Ramos (cell line): ENCODE measurements around the gene ENKD1.
"Not testable (repeated sequence)": the region's sequence is repeated elsewhere in the genome, so short reads cannot be mapped to it uniquely, and the experiment has no call there.

Source experiments
- in situ Hi-C: fragments of 300-500 bp; cut with MboI; formaldehyde crosslinking; loops from one replicate; pipeline ENCODE4 v1.14.3; 2022; ENCODE audit warnings: low sequenced_read_pairs; ENCODE audit not compliant: unreplicated experiment

Gene ENKD1, protein sequence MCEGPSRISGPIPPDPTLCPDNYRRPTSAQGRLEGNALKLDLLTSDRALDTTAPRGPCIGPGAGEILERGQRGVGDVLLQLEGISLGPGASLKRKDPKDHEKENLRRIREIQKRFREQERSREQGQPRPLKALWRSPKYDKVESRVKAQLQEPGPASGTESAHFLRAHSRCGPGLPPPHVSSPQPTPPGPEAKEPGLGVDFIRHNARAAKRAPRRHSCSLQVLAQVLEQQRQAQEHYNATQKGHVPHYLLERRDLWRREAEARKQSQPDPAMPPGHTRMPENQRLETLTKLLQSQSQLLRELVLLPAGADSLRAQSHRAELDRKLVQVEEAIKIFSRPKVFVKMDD

DNA sequence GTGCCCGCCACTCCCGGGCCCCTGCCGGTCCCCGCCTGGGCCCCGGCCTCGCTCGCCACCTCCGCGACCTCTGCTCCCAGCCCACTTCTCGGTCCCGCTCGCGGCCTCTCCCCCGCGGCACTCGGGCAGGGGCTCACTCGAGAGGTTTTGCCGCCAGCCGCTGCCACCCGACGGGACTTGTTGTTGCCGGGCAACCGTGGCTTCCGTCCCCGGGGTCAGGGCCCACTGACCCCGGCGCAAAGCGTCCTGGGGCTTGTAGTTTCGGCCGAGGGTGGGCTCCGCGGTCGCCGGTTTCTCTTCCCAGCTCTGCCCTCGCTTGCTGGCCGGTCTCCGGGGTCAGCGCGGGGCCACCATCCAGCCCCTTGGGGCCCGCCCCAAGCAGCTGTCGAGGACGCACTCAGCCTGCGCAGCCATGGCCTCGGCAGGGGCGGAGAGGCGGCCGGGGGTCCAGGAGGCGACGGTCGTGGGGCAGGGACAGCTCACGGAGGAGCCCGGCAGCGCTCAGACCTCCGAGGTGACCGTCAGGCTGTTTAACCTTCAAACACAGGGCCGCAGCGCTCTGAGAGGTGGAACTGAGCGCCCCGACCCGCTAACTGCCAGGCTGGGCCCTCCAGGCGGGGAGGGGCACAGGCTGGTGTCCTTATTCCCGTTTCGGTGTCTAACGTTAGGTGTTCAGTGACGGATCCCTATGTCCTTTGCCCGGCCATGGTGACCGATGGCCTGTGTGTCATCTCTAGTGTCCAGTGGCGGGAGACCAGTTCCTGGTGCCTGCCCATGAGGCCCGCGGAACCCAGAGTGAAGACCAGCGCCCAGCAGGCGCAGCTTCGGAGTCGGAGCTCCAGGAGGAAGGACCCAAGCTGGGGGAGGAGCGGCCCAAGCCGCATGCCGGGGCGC, at the start of gene ENKD1, which contains the start of gene C16orf86:
ENKD1 (minus strand) TSS at position 192 of the 894 bp plus-strand sequence. CDS start 308 bp downstream, outside the sequence.
C16orf86 (plus strand) TSS at position 256 of the 894 bp plus-strand sequence; CDS start at position 413, 157 bp downstream.
- in situ Hi-C loops = no loop called here

DNA sequence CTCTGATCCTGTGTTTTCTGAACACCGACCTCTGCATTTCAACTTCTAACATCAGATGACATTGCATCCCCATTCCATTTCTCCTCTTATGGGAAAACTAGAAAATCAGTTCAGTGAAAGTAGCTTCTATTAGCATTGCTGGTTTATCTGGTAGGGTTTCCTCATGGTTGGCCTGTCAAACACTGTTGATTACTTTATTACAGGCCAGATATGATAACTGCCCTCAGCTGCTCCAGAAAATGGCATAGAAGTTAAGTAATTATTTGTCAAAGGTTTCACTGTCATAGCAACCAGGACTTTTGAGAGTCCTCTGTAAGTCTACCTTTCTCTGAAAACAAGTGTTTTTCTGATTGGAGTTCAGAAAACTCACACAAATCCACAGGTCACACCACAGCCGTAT, 49.5 kb upstream of the ENKD1 start:
- in situ Hi-C loops = no loop called here

DNA sequence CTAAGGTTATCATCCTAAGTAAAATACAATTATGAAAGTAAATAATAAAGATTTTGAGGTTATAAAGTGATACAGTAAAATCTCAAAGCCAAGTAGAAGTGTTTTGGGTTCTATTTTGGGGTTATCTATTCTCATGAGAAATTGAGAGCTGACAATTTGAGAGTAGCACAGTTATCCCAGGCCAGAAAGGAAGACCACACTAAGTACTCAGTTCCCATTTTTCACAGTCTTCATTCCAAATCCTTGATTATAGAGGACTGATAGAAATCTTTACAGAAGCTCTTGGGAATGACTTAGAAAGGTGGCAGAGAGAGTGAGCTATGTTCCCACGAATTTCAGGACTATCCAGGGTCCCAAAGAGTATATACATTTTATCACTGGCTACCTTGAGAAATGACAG, 48.0 kb upstream of the ENKD1 start:
- in situ Hi-C loops = no loop called here

DNA sequence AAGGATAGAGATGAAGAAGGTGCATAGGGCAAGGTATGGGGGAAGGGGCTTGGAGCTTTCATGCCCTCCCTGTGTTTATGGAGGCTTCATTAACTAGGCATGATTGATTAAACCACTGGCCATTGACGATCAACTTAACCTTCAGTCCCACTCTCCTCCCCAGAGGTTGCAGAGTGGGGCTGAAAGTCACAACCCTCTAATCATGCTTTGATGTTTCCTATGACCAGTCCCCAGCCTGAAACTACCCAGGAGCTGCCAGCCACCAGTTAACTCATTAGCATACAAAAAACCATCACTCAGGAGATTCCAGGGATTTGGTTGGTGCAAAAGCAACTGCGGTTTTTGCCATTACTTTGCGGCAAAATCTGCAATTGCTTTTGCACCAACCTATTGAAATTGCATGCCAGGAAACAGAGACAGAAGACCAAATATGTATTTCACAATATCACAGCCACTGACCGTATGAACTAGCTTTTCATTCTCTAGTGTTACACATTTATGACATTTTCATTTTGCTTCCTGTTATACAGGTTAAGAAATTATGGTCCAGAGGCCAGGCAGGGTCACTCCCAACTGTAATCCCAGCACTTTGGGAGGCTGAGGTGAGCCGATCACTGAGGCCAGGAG, 47.2 kb upstream of the ENKD1 start:
- in situ Hi-C loops = no loop called here

DNA sequence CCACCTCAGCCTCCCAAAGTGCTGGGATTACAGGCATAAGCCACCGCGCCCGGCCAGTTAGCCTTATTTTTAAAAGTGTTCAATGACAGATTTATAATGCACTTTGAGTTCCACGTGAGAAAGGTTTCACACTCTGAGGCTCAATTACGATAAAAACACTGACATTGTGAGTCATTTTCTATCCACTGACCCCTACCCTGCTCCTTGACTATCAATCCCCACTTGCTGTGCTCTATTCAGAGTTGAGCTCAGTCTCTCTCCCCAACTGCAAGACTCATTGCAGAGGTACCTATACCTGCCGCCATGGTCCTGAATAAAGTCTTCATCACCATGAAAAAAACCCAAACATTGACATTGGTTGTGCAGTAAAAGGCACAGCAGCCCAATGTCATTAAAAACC, 44.1 kb upstream of the ENKD1 start:
- in situ Hi-C loops = no loop called here

DNA sequence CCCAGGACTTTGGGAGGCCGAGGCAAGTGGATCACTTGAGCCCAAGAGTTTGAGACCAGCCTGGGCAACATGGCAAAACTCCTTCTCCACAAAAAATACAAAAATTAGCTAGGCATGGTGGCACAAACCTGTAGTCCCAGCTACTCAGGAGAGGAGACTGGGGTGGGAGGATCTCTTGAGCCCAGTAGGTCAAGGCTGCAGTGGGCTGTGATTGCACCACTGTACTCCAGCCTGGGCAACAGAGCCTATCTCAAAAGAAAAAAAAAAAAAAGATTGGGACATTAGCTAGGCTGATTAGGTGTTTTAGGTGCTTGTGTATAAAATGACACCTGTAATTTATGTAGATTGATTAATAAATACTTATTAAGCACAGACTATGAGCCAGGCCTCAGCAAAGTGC, 42.5 kb upstream of the ENKD1 start:
- in situ Hi-C loops = no loop called here

DNA sequence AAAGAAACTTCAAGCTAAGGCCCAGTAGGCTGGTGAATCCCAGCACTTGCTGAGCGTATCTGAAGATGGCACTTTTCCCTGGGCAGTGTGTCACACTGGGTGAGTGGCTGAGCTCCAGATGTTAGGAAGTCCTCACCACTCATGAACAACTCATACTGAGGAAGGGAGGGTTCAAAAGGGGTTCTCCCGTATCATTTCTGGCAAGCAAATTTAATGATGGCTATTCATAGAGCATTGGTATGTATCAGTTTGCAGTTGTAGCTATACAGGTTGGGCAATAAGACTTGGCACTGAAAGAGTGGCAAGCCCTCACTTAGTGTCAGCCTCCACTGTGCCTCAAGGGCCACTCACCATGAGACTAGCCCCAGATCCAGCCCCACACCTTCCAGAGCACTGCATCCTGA, 41.8 kb upstream of the ENKD1 start:
- in situ Hi-C loops = no loop called here

DNA sequence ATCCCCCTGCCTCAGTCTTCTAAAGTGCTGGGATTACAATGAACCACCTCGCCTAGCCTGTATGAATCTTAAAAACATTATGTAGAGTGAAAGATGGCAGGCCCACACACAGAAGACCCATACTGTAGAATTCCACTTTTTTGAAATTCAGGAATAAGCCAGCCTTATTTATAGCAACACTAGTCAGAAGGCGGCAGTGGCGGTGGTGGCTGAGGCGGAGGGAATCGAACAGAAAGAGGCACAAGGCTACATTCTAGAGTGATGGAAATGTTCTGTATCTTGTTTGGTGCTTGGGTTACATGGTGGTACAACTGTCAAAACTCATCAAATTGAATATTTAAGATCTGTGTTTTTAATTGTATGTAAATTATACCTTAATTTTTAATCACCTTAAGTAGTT, 41.2 kb upstream of the ENKD1 start:
- in situ Hi-C loops = no loop called here

DNA sequence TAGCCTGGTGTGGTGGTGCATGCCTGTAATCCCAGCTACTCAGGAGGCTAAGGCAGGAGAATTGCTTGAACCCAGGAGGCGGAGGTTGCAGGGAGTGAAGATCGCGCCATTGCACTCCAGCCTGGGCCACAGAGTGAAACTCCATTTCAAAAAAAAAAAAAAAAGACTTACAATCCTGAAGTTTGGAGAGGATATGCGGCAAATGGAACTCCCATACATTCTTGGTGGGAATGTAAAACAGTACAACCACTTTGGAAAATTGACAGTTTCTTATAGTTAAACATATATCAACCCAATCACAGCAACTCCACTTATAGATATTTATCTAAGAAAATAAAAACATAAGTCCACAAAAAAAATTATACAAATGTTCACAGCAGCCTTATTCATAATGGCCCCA, 40.7 kb upstream of the ENKD1 start:
- in situ Hi-C loops = no loop called here

DNA sequence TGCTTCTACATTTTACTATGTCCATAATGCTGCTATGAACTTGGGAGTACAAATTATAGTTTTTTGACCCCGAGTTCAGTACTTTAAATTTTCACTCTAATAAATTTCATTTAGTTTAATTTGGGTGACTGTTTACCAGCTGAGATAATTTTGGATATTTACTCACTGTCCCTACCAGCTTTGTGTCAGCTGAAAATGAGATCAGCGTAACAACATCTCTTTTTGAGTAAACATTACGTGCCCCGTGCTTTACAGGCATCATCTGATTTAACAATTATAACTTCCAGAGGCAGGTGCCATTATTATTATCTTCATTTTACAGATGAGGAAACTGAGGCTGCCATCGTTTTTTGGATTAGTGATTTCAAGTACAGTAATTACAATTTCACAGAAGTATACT, 37.6 kb upstream of the ENKD1 start:
- in situ Hi-C loops = no loop called here

DNA sequence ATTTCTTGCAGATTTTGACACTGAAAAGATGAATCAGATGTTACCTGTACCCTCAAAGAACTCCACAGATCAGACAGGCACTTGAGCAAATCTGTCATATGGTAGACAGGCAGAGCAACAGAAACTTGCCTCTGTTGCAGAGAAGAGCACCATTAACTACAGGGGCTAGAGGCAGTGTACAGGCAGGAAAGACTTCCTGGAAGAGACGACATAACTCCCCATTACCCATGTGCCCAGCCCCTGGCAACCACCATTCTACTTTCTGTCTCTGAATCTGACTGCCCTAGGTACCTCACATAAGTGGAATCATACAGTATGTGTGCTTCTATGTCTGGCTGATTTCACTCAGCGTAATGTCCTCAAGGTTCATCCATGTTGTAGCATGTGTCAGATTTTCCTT, 37.1 kb upstream of the ENKD1 start:
- in situ Hi-C loops = no loop called here

DNA sequence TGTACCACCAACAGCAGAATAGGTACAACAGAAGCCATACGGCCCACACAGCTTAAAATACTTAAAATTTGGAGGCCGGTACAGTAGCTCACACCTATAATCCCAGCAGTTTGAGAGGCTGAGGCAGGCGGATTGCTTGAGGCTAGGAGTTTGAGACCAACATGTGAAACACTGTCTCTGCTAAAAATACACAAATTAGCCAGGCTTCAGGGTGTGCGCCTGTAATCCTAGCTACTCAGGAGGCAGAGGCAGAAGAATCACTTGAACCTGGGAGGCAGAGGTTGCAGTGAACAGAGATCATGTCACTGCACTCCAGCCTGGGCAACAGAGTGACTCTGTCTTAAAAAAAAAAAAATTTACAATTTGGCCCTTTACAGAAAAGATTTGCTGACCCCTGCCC, 35.6 kb upstream of the ENKD1 start:
- in situ Hi-C loops = no loop called here

DNA sequence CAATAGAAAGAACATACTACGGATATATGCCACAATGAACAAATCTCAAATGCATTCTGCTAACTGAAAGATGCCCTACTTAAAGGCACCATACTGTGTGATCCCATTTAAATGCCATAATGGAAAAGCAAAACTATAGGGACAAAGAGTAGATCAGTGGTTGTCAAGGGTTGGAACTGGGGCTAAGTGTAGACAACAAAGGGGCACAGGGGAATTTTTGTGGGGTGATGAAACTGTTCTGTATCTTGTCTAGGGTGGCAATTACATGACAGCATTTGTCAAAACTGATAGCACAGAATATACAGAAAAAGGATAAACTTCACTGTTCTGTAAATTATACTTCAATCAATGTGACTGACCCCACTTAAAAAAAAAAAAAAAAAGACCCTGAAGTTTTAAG, 34.9 kb upstream of the ENKD1 start:
- in situ Hi-C loops = no loop called here

DNA sequence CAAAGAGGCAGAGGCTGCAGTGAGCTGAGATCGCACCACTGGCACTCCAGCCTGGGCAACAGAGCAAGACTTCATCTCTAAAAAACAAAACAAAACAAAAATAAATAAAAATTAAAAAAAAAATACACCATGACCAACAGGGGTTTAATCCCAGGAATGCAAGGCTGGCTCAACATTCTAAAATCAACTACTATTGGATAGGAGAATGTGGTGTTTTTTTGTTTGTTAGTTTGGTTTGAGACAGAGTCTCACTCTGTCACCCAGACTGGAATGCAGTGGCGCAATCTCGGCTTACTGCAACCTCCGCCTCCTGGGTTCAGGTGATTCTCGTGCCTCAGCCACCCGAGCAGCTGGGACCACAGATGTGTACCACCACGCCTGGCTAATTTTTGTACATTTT, 32.7 kb upstream of the ENKD1 start:
- in situ Hi-C loops = no loop called here

DNA sequence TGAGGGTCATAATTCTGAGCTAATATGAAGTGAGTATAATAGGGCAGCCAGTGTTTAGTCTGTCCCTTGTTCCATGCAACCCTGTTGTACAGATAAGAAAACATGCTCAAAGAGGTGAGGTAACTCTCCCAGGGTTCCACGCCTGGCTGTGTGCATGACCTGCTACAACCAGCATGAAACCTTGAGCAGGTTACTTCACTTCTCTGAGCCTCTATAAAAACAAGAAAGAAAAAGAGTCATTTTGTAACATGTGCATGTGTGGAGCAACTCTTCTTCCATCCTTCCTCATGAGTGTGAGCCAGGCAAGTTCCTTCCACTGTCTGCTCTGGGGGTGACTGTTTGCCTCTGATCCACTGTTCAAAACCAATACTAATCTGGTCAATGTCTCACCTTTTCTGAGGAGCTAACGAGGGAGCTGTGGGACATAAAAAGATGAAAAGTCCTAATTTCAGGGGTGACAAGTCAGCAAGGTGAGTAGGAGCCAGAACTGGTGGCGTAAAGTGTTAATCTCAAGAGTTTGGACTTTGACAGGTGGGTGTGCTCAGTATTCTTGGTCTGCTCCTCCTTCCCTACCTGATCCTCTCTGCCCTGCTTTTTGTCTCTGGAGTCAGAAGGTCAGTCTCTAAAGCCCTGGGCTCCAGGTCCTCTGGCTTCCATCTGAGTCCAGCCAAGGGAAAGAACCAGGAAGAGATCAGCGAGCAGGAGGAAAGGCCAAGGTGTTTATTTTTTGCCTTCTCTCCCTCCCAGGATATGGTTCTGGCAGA, 31.1 kb upstream of the ENKD1 start:
- in situ Hi-C loops = no loop called here

DNA sequence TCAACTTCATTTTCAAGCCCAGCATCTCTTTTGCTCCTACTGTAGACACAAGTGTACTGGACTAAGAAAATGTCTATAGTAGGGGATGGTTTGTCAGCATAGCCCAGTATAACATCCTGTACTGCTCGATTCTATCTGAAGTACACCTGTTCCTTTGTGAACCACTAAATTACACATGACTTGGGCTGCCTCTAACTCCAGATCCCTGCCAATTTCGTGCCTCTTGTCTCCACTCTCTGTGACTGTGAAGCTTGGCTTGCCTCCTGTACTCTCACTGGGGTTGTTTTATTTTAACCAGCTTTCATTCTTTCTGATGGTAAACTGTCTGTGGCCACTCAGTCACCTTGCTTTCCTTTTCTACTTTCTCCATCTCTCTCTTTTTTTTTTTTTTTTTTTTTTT, 28.1 kb upstream of the ENKD1 start:
- in situ Hi-C loops = no loop called here

DNA sequence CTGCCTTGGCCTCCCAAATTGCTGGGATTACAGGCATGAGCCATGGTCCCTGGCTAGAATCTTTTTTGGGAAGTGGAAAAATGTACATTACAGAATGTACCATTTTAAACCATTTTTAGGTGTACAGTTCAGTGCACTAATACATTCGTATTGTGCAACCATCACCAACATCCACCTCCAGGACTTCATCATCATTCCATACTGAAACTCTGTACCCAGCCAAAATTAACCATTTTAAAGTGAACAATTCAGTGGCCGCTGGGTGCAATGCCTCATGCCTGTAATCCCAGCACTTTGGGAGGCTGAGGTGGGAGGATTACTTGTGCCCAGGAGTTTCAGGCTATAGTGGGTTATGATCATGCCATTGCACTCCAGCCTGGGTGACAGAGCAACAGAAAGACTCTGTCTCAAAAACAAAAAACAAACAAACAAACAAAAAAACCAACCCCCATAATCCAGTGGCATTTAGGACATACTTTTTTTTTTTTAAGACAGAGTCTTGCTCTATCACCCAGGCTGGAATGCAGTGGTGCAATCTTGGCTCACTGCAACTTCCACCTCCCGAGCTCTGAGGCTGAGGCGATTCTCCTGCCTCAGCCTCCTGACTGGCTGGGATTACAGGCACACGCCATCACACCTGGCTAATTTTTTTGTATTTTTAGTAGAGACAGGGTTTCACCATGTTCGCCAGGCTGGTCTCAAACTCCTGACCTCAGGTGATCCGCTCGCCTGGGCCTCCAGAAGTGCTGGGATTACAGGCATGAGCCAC, 27.2 kb upstream of the ENKD1 start:
- in situ Hi-C loops = not testable (repeated sequence)

DNA sequence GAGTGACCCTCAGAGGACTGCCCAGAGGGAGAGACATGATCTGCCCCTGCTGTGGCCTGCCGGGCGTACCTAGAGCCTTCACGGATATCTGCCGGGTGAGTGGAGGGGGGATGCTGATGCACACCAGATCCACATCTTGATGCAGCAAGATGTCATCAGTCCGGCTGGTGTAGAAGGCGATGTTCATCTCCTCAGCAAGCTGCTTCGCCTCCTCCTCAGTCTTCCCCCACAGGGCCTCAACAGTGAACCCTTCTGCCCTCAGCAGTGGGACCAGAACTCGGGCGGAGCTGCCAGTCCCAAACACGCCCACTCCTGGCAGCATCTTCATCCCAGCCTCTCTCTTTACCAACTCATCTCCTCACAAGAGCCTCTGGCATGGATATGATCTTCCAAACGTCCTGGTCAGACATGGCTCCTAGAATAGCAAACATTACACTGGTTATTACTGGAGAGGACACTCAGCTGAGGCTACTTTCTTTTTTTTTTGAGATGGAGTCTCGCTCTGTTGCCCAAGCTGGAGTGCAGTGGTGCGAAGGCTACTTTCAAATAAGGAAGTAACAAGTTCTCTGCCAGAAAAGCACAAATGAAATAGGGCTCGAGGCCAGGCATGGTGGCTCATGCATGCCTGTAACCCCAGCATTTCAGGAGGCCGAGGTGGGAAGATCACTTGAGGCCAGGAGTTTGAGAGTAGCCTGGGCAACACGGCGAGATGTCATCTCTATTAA, 19.0 kb upstream of the ENKD1 start:
- in situ Hi-C loops = no loop called here

DNA sequence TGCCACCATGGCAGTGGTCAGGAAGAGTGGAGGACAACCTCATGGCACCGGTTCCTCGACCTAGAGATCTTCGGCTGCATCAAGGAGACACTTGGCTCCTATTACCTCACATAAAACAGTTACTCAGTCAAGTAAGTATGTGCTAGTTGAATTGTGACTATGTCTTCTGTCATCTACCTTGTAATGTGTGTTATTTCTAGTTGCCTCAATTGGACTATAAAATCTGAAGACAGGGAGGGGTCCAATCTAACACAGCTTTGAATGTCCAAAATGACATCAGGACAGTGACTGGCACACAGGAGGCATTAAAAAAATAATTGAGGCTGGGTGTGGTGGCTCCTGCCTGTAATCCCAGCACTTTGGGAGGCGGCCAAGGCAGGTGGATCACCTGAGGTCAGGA, 17.2 kb upstream of the ENKD1 start:
- in situ Hi-C loops = no loop called here
